Neural crest cell (in vitro differentiated cells): Measurements from ENCODE around the gene CSH1. TPM values are rescaled to one million over a fixed set of nuclear protein-coding genes. Genes with fewer than 3 reads are reported as not detected.
"Not testable (repeated sequence)": the region's sequence is repeated elsewhere in the genome, so short reads cannot be mapped to it uniquely, and the experiment has no call there.

Experiments used
- DNase-seq: peaks from one replicate; pipeline ENCODE4 v3.0.0; 2021; ENCODE audit warnings: low read depth, mixed read lengths, low spot score
- H3K27ac Mint-ChIP-seq: one replicate; pipeline ENCODE4 v1.8.0; 2021; ENCODE audit warnings: mild to moderate bottlenecking, mixed read lengths; ENCODE audit not compliant: unreplicated experiment
- H3K27me3 Mint-ChIP-seq: 2 replicates; pipeline ENCODE4 v1.8.0; 2021; ENCODE audit warnings: low read depth, mild to moderate bottlenecking, mixed read lengths
- H3K36me3 Mint-ChIP-seq: 2 replicates; pipeline ENCODE4 v1.8.0; 2021; ENCODE audit warnings: low read depth, mild to moderate bottlenecking, mixed read lengths
- H3K4me1 Mint-ChIP-seq: 2 replicates; pipeline ENCODE4 v1.8.0; 2021; ENCODE audit warnings: mixed read lengths
- H3K4me3 Mint-ChIP-seq: one replicate; pipeline ENCODE4 v1.8.0; 2021; ENCODE audit warnings: mild to moderate bottlenecking, mixed read lengths
- H3K9me3 Mint-ChIP-seq: 2 replicates; pipeline ENCODE4 v1.8.0; 2021; ENCODE audit warnings: mixed read lengths
- CTCF ChIP-seq: fragments of 200-600 bp; sonication (generic); conservative IDR thresholded peaks from 2 replicates; pipeline ENCODE4 v1.5.0; 2021; ENCODE audit warnings: antibody characterized with exemption, mild to moderate bottlenecking
- long read RNA-seq: library from polyadenylated mRNA; unstranded; transcript quantifications from one replicate; pipeline ENCODE4 v2.0.0, GENCODE V29; 2020
- total RNA-seq: library from RNA; stranded (reverse); gene quantifications from 2 replicates; pipeline ENCODE4 v1.2.1, GENCODE V29; 2021

The CSH1 gene
- total RNA-seq = not detected in 2 replicates
- long read RNA-seq = 0 reads

- H3K27ac Mint-ChIP-seq, DNase-seq, H3K36me3 Mint-ChIP-seq, H3K27me3 Mint-ChIP-seq, H3K4me3 Mint-ChIP-seq, H3K9me3 Mint-ChIP-seq: not testable (repeated sequence)
- peaks cover 11% of the 10 kb centered on the region for H3K4me1 Mint-ChIP-seq
Measured at GRCh38 chr17:63896524-63897354, at the start of gene CSH1. CSH1 (minus strand) TSS chr17:63896574; CDS start chr17:63896511, 63 bp downstream.

GRCh38 chr17:63945784-63946439, 49.5 kb upstream of the CSH1 start:
- Mint-ChIP-seq H3K4me3 (no peak overlapping the region), H3K36me3 (no peaks in the 10 kb centered on the region), H3K9me3 (no peaks in the 10 kb centered on the region), H3K27me3 (no peaks in the 10 kb centered on the region), H3K4me1 (no peaks in the 10 kb centered on the region), H3K27ac (no peak overlapping the region)
- no peak for DNase-seq
- no peak for TF ChIP-seq CTCF

GRCh38 chr17:63944736-63945499, 48.5 kb upstream of the CSH1 start:
- no peaks in the 10 kb centered on the region for H3K9me3 Mint-ChIP-seq
- no peak for TF ChIP-seq CTCF
- H3K27ac Mint-ChIP-seq = no peak overlapping the region
- H3K27me3 Mint-ChIP-seq = no peaks in the 10 kb centered on the region
- no peaks in the 10 kb centered on the region for H3K36me3 Mint-ChIP-seq
- no peak for DNase-seq
- no peaks in the 10 kb centered on the region for H3K4me1 Mint-ChIP-seq
- no peak overlapping the region for H3K4me3 Mint-ChIP-seq

GRCh38 chr17:63943745-63944144, 47.4 kb upstream of the CSH1 start:
- Mint-ChIP-seq H3K9me3 (no peaks in the 10 kb centered on the region), H3K4me1 (peaks cover 5% of the 10 kb centered on the region), H3K27ac (no peak overlapping the region), H3K27me3 (no peaks in the 10 kb centered on the region), H3K4me3 (no peak overlapping the region), H3K36me3 (no peaks in the 10 kb centered on the region)
- TF ChIP-seq CTCF = no peak
- DNase-seq = no peak

GRCh38 chr17:63942309-63942985, 46.1 kb upstream of the CSH1 start:
- no peaks in the 10 kb centered on the region for H3K9me3 Mint-ChIP-seq
- no peak overlapping the region for H3K4me3 Mint-ChIP-seq
- H3K27ac Mint-ChIP-seq = no peak overlapping the region
- no peak for TF ChIP-seq CTCF
- no peaks in the 10 kb centered on the region for H3K36me3 Mint-ChIP-seq
- DNase-seq = no peak
- H3K4me1 Mint-ChIP-seq = peaks cover 9% of the 10 kb centered on the region
- H3K27me3 Mint-ChIP-seq = no peaks in the 10 kb centered on the region
